ENCODE measurements around the gene CELF6. TPM values are rescaled to one million over a fixed set of nuclear protein-coding genes. Genes with fewer than 3 reads are reported as not detected.

The CELF6 gene
- total RNA-seq, 4 donors from 2014 or later = 0.42 to 5.4 (median 2.9) TPM

DNA sequence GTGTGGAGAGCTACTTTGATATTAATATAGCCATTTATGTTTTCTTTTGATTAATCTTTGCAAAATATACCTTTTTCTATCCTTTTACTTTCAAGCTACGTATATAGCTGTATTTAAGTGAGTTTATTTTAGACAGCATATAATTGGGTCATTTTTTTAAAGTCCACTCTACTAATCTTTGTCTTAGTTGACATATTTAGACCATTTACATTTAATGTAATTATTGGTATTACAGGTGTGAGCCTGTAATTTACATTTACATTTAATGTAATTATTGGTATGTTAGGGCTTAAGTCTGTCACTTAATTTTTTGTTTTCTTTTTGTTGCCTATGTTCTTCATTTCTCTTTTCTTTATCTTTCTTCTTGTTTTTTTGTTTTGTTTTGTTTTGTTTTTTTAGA, 3.8 kb upstream of the CELF6 start:
- H3K27ac ChIP-seq = no peak overlapping the region
- no peaks in the 10 kb centered on the region for H3K9me3 ChIP-seq
- no peak for ATAC-seq
- peaks cover 0 to 24% of the 10 kb centered on the region in 2 donors for H3K36me3 ChIP-seq
- no peaks in the 10 kb centered on the region for H3K27me3 ChIP-seq
- no peak for TF ChIP-seq EP300 (IDR thresholded peaks at IDR 0.05)
- no peak for TF ChIP-seq CTCF (IDR thresholded peaks at IDR 0.05)
- TF ChIP-seq POLR2AphosphoS5 (IDR thresholded peaks at IDR 0.05) = no peak
- TF ChIP-seq POLR2A (IDR thresholded peaks at IDR 0.05) = no peak
- H3K4me3 ChIP-seq = no peak overlapping the region
- peaks cover 0 to 17% (median 11%) of the 10 kb centered on the region in 3 donors for H3K4me1 ChIP-seq
- WGBS, 2 donors (ENCODE audit: low coverage in 1 of 2) = 94 to 100% methylated on average over 1 of the region's 1 CpG

DNA sequence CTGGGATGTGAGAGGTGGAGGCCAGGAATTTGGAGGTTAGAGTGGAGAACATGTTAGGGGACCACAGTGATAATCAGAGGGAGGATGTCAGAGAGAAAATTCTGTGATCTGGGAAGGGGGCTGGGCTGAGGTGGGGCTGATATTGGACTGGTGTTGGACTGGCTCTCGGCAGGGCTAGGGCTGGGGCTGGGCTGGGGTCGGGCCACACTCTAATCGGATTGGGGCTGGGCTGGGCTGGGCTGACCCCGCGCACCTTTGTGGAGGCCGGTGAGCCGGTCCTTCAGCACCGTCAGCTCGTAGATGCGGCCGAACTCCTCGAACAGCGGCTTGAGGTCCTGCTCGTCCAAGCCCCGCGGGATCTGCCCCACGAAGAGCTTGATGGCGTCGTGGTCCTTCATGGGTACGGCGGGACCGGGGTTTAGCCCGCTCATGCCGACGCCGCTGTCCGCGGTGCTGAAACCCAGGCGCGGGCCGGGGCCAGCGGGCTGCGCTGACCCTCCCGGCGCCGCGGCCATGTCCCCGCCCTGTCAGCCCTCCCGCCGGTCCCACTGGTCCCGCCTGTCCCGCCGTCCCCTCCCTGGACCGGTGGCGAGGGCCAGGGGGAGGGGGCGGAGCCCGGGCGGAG, 485 bp downstream of the CELF6 start:
- Histone ChIP-seq H3K4me1 (peaks cover 0 to 17% (median 11%) of the 10 kb centered on the region in 3 donors), H3K27me3 (no peaks in the 10 kb centered on the region), H3K4me3 (peak overlapping the region; percentile 37 to 58), H3K27ac (peak overlapping the region in 2 of 4 donors; percentile 14 to 40), H3K36me3 (no peaks in the 10 kb centered on the region), H3K9me3 (no peaks in the 10 kb centered on the region)
- WGBS, 2 donors (ENCODE audit: low coverage in 1 of 2) = 19 to 42% methylated on average over 7 to 8 of the region's 48 CpGs
- TF ChIP-seq CTCF (IDR thresholded peaks at IDR 0.05) = no peak
- TF ChIP-seq POLR2AphosphoS5 (IDR thresholded peaks at IDR 0.05) = no peak
- TF ChIP-seq POLR2A (IDR thresholded peaks at IDR 0.05) = no peak
- no peak for TF ChIP-seq EP300 (IDR thresholded peaks at IDR 0.05)
- peak; percentile 89 for ATAC-seq

- H3K36me3 ChIP-seq = no peaks in the 10 kb centered on the region
- no peaks in the 10 kb centered on the region for H3K27me3 ChIP-seq
- H3K27ac ChIP-seq = no peak overlapping the region
- H3K9me3 ChIP-seq = no peaks in the 10 kb centered on the region
- TF ChIP-seq EP300 (IDR thresholded peaks at IDR 0.05) (no peak), CTCF (IDR thresholded peaks at IDR 0.05) (no peak), POLR2AphosphoS5 (IDR thresholded peaks at IDR 0.05) (no peak), POLR2A (IDR thresholded peaks at IDR 0.05) (no peak)
- ATAC-seq = no peak
- H3K4me1 ChIP-seq = peaks cover 0 to 17% (median 11%) of the 10 kb centered on the region in 3 donors
- no peak overlapping the region for H3K4me3 ChIP-seq
- WGBS, 2 donors (ENCODE audit: low coverage in 1 of 2) = no CpG with 5 or more reads among the region's 2 CpGs
Measured at GRCh38 chr15:72318408-72318942, 1.5 kb downstream of the CELF6 start.

DNA sequence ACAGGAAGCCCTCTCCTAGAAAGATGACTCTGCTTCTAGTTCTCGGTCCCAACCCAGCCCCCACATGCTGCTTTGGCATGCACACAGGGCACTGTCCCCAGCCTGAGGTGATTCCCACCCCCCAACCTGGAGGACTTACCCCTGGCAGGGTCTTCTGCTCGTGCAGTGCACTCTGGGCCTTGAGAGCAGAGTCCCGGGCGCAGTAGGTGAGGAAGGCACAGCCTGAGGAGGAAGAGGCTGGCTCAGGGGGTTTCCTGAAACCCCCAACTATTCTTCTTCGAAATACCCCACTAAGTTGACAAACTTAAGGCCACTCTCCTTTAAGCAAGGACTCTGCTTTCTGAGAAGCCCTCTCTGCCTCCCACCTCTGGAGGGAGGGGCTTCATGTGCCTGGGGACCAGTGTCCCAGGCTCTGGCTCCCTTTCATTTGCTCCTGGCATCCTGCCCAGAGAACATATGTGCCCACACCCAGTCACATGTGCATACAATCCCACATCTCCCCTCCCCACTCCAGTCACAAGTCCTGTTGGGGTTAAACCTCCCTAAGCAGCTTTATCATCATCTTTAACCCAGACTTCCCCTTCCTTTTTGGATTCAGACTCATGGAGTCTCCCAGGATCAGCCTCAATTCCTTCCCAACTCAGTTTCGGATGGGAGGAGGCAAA, 4.1 kb downstream of the CELF6 start:
- Histone ChIP-seq H3K4me1 (peaks cover 0 to 16% (median 11%) of the 10 kb centered on the region in 3 donors), H3K9me3 (no peaks in the 10 kb centered on the region), H3K27me3 (no peaks in the 10 kb centered on the region), H3K4me3 (no peak overlapping the region), H3K36me3 (no peaks in the 10 kb centered on the region), H3K27ac (no peak overlapping the region)
- no peak for ATAC-seq
- 72% methylated on average over 2 of the region's 6 CpGs; no CpG with 5 or more reads in 1 of the 2 donors for whole genome bisulfite sequencing, 2 donors (ENCODE audit: low coverage in 1 of 2)
- TF ChIP-seq POLR2A (IDR thresholded peaks at IDR 0.05) (no peak), POLR2AphosphoS5 (IDR thresholded peaks at IDR 0.05) (no peak), CTCF (IDR thresholded peaks at IDR 0.05) (no peak), EP300 (IDR thresholded peaks at IDR 0.05) (no peak)

Measured in gastroesophageal sphincter (tissue), 4 donors.